ENCODE measurements around the gene MSMO1.
"Not testable (repeated sequence)": the region's sequence is repeated elsewhere in the genome, so short reads cannot be mapped to it uniquely, and the experiment has no call there.

MSMO1 gene

GRCh38 chr4:165327211-165328100 is at the start of gene MSMO1:
Gene MSMO1, plus strand, starts transcription at chr4:165327669. Its CDS starts 5,702 bp downstream, at chr4:165333371.
- peaks cover 10% of the 10 kb centered on the region; the same call in 1 of the 2 replicates for H3F3A ChIP-seq (ENCODE audit: insufficient read depth)
- TF ChIP-seq, protein P1, sequence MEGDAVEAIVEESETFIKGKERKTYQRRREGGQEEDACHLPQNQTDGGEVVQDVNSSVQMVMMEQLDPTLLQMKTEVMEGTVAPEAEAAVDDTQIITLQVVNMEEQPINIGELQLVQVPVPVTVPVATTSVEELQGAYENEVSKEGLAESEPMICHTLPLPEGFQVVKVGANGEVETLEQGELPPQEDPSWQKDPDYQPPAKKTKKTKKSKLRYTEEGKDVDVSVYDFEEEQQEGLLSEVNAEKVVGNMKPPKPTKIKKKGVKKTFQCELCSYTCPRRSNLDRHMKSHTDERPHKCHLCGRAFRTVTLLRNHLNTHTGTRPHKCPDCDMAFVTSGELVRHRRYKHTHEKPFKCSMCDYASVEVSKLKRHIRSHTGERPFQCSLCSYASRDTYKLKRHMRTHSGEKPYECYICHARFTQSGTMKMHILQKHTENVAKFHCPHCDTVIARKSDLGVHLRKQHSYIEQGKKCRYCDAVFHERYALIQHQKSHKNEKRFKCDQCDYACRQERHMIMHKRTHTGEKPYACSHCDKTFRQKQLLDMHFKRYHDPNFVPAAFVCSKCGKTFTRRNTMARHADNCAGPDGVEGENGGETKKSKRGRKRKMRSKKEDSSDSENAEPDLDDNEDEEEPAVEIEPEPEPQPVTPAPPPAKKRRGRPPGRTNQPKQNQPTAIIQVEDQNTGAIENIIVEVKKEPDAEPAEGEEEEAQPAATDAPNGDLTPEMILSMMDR (IDR thresholded peaks at IDR 0.05; ENCODE audit: insufficient read depth, low read length, poor library complexity, severe bottlenecking): no peak
- no peak for TF ChIP-seq EZH2phosphoT487 (conservative IDR thresholded peaks at IDR 0.05; ENCODE audit: low read length)
- no peaks in the 10 kb centered on the region for H3K9me3 ChIP-seq (ENCODE audit: insufficient read depth, low read length)
- H3K36me3 ChIP-seq (ENCODE audit: low read length): peaks cover 20% of the 10 kb centered on the region
- peaks cover 32% of the 10 kb centered on the region for H4K20me1 ChIP-seq (ENCODE audit: low read depth, low read length)
- H2AFZ ChIP-seq (ENCODE audit: low read depth, low read length, severe bottlenecking): peak within 1 kb of the TSS; percentile 81
- H3K4me3 ChIP-seq (ENCODE audit: insufficient read depth, low read length, poor library complexity, severe bottlenecking): peak within 1 kb of the TSS; percentile 85
- H3K27me3 ChIP-seq (ENCODE audit: low read length): no peaks in the 10 kb centered on the region
- no peaks in the 10 kb centered on the region for H3K9me2 ChIP-seq (replicated peaks; ENCODE audit: insufficient read depth, low read length)
- peak within 1 kb of the TSS; percentile 85 for H3K27ac ChIP-seq (ENCODE audit: low read depth, low read length)
- peak within 1 kb of the TSS; percentile 92 for H3K4me2 ChIP-seq (ENCODE audit: low read depth, low read length, poor library complexity, severe bottlenecking)
- peaks cover 49% of the 10 kb centered on the region for H3K79me2 ChIP-seq (ENCODE audit: insufficient read depth, low read length)
- peak within 1 kb of the TSS; percentile 72 for H3K9ac ChIP-seq (ENCODE audit: low read length)

- not testable (repeated sequence) for H3K9me3 ChIP-seq (ENCODE audit: insufficient read depth, low read length); H4K20me1 ChIP-seq (ENCODE audit: low read depth, low read length)
Measured at GRCh38 chr4:165279531-165279930, 47.9 kb upstream of the MSMO1 start.

DNA sequence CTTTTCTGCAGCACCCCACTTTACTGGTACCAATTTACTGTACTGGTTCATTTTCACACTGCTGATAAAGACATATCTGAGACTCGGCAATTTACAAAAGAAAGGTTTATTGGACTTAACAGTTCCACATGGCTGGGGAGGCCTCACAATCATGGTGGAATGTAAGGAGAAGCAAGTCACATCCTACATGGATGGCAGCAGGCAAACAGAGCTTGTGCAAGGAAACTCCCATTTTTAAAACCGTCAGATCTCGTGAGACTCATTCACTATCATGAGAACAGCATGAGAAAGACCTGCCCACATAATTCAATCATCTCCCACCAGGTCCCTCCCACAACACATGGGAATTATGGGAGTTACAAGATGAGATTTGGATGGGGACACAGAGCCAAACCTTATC is 42.8 kb upstream of the MSMO1 start:
- not testable (repeated sequence) for H3K4me3 ChIP-seq (ENCODE audit: insufficient read depth, low read length, poor library complexity, severe bottlenecking); H3F3A ChIP-seq (ENCODE audit: insufficient read depth); H3K9me2 ChIP-seq (replicated peaks; ENCODE audit: insufficient read depth, low read length); H3K36me3 ChIP-seq (ENCODE audit: low read length); H2AFZ ChIP-seq (ENCODE audit: low read depth, low read length, severe bottlenecking); H3K9me3 ChIP-seq (ENCODE audit: insufficient read depth, low read length); H3K27me3 ChIP-seq (ENCODE audit: low read length); H3K4me2 ChIP-seq (ENCODE audit: low read depth, low read length, poor library complexity, severe bottlenecking); H4K20me1 ChIP-seq (ENCODE audit: low read depth, low read length); H3K27ac ChIP-seq (ENCODE audit: low read depth, low read length); H3K79me2 ChIP-seq (ENCODE audit: insufficient read depth, low read length); H3K9ac ChIP-seq (ENCODE audit: low read length)

More at GRCh38 chr4:165279531-165279930, 47.9 kb upstream of the MSMO1 start:
- not testable (repeated sequence) for H3K4me2 ChIP-seq (ENCODE audit: low read depth, low read length, poor library complexity, severe bottlenecking); H3F3A ChIP-seq (ENCODE audit: insufficient read depth); H3K4me3 ChIP-seq (ENCODE audit: insufficient read depth, low read length, poor library complexity, severe bottlenecking); H3K9me2 ChIP-seq (replicated peaks; ENCODE audit: insufficient read depth, low read length); H2AFZ ChIP-seq (ENCODE audit: low read depth, low read length, severe bottlenecking); H3K36me3 ChIP-seq (ENCODE audit: low read length); H3K9ac ChIP-seq (ENCODE audit: low read length); H3K27ac ChIP-seq (ENCODE audit: low read depth, low read length); H3K79me2 ChIP-seq (ENCODE audit: insufficient read depth, low read length); H3K27me3 ChIP-seq (ENCODE audit: low read length)

- H3K9me2 ChIP-seq (replicated peaks; ENCODE audit: insufficient read depth, low read length); H3K4me3 ChIP-seq (ENCODE audit: insufficient read depth, low read length, poor library complexity, severe bottlenecking); H3K27me3 ChIP-seq (ENCODE audit: low read length); H3K36me3 ChIP-seq (ENCODE audit: low read length); H4K20me1 ChIP-seq (ENCODE audit: low read depth, low read length); H3K79me2 ChIP-seq (ENCODE audit: insufficient read depth, low read length); H3F3A ChIP-seq (ENCODE audit: insufficient read depth); H3K9me3 ChIP-seq (ENCODE audit: insufficient read depth, low read length); H2AFZ ChIP-seq (ENCODE audit: low read depth, low read length, severe bottlenecking): not testable (repeated sequence)
- peak overlapping the region; percentile 55 for H3K4me2 ChIP-seq (ENCODE audit: low read depth, low read length, poor library complexity, severe bottlenecking)
- peak overlapping the region; percentile 59 for H3K27ac ChIP-seq (ENCODE audit: low read depth, low read length)
- peak overlapping the region; percentile 22; the same call in 1 of the 2 replicates for H3K9ac ChIP-seq (ENCODE audit: low read length)
Measured at GRCh38 chr4:165286619-165287340, 40.7 kb upstream of the MSMO1 start.
